Stimulated activated CD8-positive, alpha-beta memory T cell treated with anti-CD3 and anti-CD28 coated beads, Interleukin-4, amount 100 ng/mL, for 24 hours (primary cell): ENCODE data around the gene ARHGEF33.

Experiments
- DNase-seq: peaks from one replicate; pipeline ENCODE4 v3.0.0-alpha.2; 2020; ENCODE audit warnings: low read depth

The ARHGEF33 gene

DNA sequence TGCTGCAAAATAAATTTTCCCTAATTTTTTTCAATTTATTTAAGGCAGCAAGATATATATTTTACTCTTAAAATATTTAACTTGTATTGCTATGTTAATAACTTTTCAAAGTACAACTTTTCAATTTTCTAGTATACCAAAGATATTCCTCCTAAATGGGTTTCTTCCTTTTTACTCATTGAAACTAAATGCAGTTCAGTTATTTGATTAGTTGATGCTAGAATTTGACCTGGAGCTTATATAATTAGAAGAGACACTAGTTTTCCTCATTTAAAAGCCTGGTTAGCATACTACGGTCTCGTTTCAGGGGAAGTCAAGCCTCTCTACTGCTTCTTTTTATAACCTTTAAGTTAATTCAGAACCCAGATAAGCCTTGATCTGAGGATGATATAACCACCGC is at the start of gene ARHGEF33:
Gene ARHGEF33, plus strand, starts transcription at position 301 of the 400 bp plus-strand sequence. CDS start 29,573 bp downstream, outside the sequence.
- no peak for DNase-seq

DNA sequence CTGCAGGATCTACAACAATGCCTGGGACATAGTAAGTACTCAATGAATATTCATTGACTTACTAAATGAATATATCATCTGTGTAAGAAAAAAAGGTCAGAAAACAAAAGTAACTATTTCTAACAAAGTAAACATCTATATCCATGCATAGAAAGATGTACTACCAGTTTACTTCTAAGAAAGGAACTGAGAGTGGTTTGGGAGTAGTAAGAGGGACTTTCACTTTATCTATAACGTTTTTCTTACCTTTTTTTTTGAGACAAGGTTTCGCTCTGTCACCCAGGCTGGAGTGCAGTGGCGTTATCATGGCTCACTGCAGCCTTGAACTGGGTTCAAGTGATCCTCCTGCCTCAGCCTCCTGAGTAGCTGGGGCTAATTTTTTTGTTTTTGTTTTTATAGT is 39.6 kb upstream of the ARHGEF33 start:
- DNase-seq = no peak

DNA sequence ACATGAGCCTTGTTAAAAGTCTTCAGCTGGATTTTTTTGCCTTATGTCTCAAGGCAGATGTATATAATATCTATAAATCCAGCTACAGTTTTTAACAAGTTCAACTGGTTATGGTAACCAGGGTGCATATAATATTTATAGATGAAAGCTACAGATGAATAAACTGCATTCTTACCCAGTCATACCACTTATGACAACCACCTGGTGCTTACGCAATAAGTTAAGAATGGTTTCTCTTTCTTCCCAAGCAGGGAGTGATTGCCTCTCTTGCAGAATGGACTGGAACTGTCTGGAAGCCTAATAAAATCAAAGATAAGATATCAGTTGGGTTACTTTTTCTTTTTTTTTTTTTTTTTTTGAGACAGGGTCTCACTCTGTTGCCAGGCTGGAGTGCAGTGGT is 33.5 kb upstream of the ARHGEF33 start:
- DNase-seq = no peak

DNA sequence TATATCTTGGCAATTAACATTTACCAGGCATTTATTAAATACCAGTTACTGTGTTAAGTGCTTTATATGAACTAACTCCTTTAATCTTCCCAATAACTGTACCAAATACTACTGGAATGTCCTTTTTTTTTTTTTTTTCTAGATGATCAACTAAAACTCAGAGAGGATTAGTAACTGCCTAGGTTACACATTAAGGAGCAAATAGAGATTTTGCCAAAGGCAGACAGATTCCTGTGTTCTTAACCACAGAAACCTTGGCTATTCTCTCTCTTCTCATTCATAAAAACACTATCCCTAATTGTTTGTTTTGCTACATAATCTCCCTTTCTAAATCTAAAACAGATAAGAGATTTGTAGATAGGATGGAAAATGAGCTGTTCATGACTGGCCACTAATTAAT is 27.2 kb upstream of the ARHGEF33 start:
- DNase-seq = no peak

DNA sequence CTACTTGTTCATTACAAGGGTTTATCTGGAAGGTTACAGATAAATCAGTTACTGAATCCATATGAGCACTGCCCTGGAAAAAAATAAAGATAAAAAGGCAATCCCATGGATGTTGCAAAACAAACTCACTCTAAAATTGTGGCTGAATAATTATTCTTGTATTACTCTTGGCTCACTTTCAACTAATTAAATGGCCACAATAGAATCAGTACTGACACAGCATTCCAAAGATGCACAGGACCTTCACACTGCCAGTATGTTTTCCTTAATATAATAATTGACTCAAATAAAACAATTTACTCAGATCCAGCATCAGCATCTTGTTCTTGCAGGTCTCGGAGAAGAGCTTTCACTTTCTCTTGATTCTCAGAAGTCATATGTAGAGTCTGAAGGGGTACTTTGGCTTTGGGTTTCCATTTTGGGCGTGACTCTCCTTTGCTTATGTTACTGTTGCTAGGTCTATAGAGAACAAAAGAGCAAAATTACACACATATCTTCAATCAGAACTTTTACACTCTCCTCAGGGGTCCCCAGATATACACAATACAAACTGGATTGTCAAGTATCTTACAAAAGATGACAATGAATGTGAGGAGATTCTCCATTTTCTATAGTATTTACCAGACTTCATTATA is 26.5 kb upstream of the ARHGEF33 start:
- no peak for DNase-seq

DNA sequence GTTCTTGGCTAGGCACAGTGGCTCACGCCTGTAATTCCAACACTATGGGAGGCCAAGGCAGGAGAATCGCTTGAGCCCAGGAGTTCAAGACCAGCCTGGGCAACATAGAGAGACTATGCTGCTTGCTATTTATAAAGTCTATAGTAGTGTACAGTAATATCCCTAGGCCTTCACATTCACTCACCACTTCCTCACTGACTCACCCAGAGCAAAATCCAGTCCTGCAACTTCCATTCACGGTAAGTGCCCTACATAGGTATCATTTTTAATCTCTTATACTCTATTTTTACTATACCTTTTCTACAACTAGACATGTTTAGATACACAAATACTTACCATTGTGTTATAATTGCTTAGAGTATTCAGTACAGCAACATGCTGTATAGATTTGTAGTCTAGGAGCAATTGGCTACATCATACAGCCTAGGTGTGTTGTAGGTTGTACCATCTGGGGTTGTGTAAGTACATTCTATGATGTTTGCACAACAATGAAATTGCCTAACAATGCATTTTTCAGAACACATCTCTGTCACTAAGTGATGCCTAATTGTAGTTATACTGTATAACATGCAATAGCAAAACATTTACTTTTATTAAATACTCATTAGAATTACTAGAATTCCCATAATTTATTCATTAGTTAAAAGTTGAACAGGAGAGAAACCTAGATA is 22.8 kb upstream of the ARHGEF33 start:
- no peak for DNase-seq

DNA sequence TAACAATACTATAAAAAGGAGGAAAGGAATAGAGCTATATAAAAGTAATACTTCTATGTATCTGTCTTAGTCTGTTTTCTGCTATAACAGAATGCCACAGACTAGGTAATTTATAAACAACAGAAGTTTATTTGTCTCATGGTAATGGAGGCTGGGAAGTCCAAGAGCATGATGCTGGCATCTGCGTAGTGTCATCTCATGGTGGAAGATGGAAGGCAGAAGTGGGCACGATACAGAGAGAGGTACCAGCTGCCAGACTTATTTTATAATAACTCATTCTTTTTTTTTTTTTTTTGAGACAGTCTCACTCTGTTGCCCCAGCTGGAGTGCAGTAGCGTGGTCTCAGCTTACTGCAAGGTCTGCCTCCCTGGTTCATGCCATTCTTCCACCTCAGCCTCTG is 18.2 kb upstream of the ARHGEF33 start:
- DNase-seq = no peak

DNA sequence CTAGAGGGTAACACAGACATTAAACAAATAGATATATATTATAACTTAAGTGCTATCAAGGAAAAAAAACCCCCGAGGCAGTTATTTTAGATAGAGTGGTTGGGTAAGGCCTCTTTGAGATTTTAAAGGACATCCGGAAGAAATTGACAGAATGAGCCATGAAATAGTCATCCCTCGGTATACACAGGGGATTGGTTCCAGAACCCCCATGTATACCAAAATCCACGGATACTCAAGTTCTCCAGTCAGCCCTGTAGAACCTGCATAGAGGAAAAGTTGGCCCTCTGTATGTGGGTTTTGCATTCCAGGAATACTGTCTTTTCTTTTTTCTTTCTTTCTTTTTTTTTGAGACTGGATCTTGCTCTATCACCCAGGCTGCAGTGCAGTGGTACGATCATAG is 15.9 kb upstream of the ARHGEF33 start:
- no peak for DNase-seq

DNA sequence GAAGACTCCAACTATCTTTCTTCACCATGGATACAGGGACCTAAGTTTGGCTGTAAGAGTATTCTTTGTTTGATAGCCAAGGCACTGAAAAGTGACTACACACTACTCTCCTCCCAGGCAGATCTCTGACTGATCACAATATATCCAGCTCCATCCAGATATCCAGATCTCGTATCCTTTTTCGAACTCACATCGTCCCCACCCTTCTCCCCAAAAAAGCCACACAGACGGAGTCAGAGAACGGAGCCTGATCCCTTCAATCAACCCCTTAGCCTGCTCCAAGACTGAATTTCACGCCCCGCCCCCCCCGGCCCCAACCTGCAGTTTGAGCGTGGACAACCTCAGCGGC is 14.5 kb upstream of the ARHGEF33 start:
- DNase-seq = no peak

DNA sequence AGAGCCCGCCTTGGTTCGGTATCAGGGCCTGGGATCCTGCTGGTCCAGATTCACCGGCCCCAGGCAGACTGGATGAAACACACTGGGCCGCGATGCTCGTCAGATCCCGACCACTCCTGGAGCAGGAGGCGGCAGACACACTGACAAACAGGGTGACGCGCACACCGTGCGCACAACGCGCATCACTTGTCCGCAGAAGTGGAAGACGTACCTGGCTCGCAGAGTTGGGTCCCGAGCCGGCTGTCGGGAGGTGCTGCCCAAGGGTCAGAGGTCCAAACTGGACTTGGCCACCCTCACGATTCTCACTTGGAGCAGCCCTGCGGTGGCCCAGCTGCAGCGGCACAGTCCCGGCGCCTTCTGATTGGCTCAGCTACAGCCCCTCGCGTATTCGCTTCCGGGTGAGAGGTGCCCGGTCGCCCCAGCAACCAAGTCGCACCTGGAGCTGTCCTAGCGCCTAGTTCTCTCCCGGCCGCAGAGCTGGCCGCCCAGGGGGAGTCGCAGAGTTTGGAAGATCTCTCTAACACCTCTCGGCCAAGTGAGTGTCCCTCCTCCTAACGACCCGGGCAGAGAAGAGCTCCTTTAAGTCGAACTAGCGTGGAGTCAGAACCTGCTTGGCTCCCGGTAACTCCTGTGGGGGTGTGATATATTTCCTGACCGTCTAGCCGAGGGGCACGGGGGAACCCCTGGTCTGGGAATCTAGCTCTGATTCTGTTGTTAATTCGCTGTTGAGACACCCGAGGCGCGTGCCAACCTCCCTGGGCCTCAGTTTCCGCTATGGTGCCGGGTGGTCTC is 13.9 kb upstream of the ARHGEF33 start, which contains the start of the genes DHX57 and MORN2:
Gene DHX57, minus strand, starts transcription at position 359 of the 792 bp plus-strand sequence. CDS start 7,529 bp downstream, outside the sequence.
Gene MORN2, plus strand, starts transcription at position 401 of the 792 bp plus-strand sequence.
- DNase-seq = peak; percentile 65

DNA sequence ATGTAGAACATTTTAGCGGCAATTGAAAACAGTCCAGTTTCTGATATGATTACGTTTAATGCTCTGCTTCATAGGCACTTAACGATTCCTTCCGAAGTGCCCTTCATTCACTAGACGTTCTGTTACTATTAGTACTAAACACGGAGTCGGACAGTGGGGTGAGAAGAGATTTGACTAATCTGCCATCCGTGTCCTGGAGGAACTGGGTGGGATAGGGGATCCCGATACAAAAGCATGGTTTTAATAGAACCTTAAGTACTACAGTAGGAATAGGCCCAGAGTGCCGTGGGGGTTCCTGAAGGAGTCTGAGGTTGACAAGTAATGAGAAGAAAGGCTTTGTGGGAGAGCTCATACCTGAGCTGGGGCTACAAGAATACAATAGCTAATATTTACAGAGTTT is 13.3 kb upstream of the ARHGEF33 start:
- DNase-seq = no peak

DNA sequence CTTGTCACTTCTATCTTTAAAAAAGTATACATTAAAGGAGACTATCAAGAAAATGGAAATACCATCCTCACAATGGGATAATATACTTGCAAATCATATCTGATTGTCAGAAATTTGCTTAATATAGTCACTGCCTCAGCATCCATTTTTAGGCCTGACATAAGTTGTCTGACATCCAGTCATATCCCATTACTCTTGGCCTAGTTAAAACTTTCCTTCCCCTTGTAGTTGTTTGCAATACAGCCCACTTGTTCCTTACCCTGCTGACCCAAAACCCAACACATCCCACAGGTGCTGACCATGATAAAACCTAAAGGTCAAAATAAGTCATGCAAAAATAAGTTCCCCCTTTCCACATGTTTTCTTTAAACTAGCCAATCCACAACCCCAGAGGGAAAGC is 3.6 kb upstream of the ARHGEF33 start:
- DNase-seq = no peak

DNA sequence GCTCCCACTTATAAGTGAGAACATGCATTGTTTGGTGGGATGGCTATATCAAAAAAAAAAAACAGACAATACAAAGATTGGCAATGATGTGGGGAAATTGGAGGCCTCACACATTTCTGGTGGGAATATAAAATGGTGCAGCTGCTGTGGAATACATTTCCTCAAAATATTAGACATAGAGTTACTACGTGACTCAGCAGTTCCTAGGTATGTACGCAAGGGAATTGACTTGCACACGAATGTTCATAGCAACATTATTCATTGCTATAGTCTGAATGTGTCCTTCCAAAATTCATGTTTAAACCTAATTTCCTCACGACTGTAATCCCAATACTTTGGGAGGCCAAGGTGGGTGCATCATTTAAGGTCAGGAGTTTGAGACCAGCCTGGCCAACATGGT is 2.3 kb upstream of the ARHGEF33 start:
- DNase-seq = no peak

DNA sequence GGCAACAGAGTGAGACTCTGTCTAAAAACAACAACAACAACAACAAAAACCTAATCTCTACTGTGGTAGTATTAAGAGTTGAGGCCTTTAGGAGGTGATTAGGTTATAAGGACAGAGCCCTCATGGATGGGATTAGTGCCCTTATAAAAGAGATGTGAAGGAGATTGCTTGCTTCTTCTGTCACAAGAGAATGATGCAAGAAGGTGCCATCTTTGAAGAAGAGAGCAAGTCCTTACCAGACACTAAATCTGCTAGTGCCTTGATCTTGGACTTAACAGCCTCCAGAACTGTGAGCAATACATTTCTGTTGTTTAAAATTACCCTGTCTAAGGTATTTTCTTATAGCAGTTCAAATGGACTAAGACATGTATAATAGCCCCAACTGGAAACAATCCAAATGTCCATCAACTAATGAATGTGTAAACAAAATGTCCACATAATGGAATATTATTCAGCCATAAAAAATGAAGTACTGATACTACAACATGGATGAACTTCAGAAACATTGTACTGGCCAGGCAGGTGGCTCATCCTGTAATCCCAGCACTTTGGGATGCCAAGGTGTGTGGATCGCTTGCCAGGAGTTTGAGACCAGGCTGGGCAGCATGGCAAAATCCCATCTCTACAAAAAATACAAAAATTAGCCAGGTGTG is 1.6 kb upstream of the ARHGEF33 start:
- DNase-seq = no peak

DNA sequence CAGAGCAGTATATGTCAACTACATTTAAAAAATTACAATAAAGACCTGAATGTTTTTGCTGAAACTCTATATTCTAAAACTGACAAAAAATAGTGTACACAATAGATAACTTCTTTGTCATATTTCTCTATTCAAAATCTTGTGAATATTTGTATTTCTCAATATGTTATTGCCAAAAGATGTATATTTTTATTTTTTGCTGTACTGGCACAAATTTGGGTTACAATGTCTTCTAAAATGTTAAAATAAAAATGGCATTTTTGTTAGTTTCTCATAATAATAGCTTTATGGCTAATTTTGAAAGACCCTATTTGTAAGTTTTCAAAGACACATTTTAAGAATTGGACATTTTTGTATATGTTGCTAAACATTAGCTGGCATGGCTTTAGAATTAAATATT is 630 bp upstream of the ARHGEF33 start:
- no peak for DNase-seq

DNA sequence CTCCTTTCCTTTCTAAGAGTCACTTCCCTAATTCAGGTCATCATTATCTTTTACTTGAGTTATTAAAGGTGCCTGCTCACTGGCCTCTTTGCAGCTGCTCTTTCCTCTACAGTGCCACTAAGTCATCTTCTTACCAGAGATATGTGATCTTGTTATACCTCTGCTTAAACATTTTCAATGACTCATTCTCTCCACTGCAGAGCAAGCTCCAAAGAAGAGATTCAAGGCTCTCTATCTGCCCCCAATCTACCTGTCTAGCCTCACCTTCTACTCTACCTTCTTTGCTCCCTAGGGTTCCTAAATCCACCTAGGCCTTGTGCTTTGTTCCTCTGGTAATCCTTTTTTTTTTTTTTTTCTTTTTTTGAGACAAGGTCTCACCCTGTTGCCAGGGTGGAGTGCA is 3.1 kb downstream of the ARHGEF33 start:
- no peak for DNase-seq

DNA sequence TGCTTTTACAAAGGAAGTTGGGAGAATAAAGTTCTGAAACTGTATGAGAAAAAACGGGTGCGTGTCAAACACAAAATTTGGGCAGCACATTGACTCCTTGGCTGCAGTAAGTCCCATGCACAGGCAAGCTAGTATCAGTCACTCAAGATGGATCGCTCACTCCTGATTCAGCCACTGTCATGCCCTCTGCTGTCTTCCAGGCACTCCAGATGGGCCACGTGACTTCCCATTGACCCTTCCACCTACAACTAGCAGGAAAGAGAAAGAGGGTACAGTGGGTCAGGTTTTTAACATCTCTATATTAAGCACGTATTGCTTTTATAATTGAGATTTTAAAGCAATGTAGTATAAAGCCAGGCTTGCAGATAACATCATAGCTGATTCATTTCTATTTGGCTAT is 8.6 kb downstream of the ARHGEF33 start:
- DNase-seq = no peak

DNA sequence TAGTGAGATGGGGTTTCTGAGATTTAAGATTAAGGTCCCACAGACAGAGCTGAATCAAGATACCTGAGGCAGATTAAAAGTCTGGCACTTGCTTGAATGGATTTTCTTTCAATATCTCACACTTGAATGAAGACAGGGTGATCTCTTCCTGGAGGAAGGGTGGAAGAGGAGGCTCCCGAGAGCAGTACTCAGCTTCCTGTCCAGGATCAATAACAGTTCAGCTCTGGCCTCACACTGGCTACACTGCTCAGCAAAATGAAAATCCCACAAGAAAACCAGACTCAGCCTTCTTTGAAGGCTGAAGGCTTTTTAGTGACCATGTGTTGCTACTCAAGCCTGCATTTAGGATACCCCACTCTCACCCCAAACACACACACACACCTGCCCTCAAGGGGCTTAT is 11.1 kb downstream of the ARHGEF33 start:
- no peak for DNase-seq

DNA sequence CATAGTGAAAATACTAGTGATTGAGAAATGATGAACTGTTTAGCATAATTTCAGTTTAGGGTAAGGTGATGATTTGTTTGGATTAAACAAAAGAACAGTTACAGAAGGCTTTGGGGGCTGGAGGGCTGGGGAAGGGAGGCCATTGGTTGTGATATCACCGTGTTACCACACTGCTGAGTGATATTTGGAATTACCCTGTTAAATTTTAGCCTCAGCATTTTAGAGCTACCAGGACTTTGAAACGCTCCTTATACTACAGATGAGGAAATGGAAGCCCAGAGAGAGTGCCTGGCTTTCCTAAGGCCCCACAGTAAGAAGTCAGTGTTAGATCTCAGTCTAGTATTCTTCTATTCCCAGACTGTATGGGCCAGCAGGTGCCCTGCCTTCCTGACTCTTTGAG is 15.6 kb downstream of the ARHGEF33 start:
- DNase-seq = no peak

DNA sequence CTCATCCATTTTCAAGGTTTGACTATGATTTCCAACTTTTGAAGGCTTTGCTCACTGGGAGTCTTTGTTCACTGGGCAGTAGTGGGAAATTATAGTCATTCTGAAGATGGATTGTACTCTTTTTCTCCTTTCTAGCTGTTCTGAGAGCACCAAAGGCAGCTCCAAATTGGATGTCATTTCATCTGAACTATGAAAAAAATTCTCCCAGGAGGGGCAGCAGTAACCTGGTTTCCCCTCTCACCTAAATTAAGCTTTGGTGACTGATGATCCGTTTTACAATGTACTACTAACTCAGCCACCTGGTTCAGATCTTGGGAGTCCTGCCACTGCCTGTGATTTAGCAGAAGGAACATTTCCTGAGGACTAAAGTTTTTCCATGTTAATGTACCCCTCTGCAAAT is 17.6 kb downstream of the ARHGEF33 start:
- DNase-seq = no peak

DNA sequence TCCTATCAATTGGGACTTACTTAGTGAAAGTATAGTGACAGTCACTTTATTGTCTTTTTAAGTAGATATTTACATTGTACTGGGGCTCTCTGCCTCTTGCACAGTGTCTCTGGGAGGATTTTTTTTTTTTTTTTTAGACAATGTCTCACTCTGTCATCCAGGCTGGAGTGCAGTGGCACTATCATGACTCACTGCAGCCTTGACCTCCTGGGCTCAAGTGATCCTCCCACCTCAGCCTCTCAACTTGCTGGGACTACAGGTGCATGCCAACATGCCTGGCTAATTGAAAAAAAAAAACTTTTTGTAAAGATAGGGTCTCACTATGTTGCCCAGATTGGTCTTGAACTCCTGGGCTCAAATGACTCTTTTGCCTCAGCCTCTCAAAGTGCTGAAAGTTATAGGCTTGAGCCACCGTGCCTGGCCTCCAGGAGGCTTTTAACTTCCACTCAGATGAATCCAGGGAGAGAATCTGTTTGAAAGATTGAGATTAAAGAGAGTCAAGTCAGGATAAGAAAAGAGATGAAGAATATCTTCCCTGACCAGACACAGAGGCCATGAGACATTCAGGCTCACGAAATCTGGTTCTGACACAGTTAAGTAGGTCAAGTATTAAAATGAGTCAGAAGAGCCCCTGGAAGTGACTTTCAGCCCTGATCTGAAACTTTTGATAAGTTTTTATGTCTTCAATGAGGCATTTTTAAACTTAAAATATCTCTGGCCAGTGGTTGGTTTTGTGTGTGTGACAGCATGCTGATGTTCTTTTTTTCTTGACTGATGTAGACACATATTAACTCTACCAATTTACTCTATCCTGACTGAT is 18.3 kb downstream of the ARHGEF33 start:
- no peak for DNase-seq

DNA sequence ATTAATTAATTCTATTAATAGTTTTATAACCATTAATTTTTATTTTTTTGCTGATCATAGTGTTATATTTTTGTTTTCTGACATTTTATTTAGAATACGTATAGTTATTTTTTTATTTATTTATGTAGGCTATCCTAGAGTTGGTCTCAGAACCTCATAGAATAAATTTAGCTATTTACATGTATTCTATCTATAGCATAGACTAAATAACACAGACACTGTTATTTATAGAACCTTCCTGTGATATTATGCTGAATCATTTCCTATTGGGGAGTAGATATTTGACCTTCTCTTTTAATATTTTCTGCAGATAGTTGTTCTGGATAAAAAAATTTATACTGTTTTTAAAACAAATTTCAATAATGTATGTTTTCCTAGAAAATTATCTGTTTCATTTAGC is 20.2 kb downstream of the ARHGEF33 start:
- DNase-seq = no peak
